ENCODE results near the gene EEF2K. TPM values are rescaled to one million over a fixed set of nuclear protein-coding genes. Genes with fewer than 3 reads are reported as not detected.
"Not testable (repeated sequence)": the region's sequence is repeated elsewhere in the genome, so short reads cannot be mapped to it uniquely, and the experiment has no call there.

Gene EEF2K
- total RNA-seq, 1 experiment from 2014 or later = 15.9 TPM

DNA sequence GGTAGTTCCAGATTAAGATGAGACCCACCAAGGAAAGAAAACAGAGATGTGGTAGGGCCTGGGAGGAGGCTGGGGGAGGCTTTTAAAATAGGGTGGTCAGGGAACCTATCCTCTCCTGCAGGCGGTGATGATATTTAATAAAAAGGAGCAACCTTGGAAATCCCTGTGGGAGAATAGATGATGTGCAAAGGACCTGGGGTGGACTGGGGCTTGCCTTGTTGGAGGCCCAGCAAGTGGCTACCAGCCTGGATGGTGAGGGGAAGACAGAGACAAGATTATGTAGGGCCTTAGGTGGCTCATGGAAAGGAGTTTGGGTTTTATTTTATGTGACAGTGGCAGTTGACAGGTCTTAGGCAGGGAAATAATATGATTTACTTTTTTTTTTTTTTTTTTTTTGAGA lies 93.0 kb downstream of the EEF2K start:
- intact Hi-C loops (cut with micrococcal nuclease) = no loop called here
- H3K4me3 Mint-ChIP-seq (ENCODE audit: unreplicated experiment) = peak overlapping the region; percentile 86
- CTCF ChIA-PET = interaction anchor here (0.6 to 6.7 kb wide), 8 partner anchors 57 to 1091 kb away, joined by 3 to 64 read pairs (median 4); partner anchors contain the start of gene EEF2K
- BruUV-seq (replicated peaks) = no TSS peak
- no peak for DNase-seq (ENCODE audit: unreplicated experiment)
- H3K9me3 Mint-ChIP-seq (ENCODE audit: unreplicated experiment) = no peaks in the 10 kb centered on the region
- no peaks in the 10 kb centered on the region for H3K27me3 Mint-ChIP-seq (ENCODE audit: insufficient read depth, unreplicated experiment)
- peak overlapping the region; percentile 96 for H3K27ac Mint-ChIP-seq (ENCODE audit: low read depth, unreplicated experiment)
- no peak for TF ChIP-seq CTCF (IDR thresholded peaks at IDR 0.05; ENCODE audit: unreplicated experiment)
- POLR2A ChIA-PET = interaction anchor here (0.7 to 4.6 kb wide), 10 partner anchors 13 to 250 kb away, joined by 3 to 104 read pairs (median 4); partner anchors contain the start of gene EEF2K
- peaks cover 34% of the 10 kb centered on the region for H3K4me1 Mint-ChIP-seq (ENCODE audit: insufficient read depth, unreplicated experiment)
- H3K36me3 Mint-ChIP-seq (ENCODE audit: insufficient read depth, unreplicated experiment) = peaks cover 64% of the 10 kb centered on the region

DNA sequence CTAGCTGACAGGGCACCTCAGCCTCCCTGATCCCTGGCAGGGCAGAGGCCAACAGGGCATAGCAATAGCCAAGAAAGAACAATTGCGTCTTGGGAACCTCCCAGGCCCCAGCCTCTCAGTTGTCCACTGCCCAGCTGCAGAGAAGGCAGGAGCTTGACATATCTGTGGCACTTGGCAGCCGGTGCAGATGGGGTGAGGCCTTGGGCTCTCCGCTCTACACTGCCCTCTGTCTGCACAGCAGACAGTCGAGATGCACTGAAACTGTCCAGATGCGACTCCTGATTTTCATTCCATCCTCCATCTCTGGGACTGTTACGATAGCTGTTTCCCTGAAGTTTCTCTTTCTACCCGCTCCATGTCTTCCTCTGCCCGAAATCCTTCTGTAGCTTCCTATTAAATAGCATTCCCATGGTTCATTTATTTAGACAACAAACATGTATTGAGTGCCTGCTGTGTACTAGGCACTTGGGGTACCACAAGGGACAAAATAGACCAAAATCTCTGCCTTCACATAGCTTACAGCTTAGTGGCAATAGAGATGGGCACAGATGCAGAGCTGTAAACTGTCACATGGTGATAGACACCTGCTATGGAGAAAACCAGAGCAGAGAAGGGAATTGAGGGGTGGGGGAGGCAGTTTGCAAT lies 94.5 kb downstream of the EEF2K start:
- POLR2A ChIA-PET = interaction anchor here (0.5 to 1.4 kb wide), 8 partner anchors 10 to 108 kb away, joined by 3 to 7 read pairs (median 3); no protein-coding TSS in a partner anchor
- H3K27ac Mint-ChIP-seq (ENCODE audit: low read depth, unreplicated experiment) = no peak overlapping the region
- no peaks in the 10 kb centered on the region for H3K27me3 Mint-ChIP-seq (ENCODE audit: insufficient read depth, unreplicated experiment)
- H3K4me1 Mint-ChIP-seq (ENCODE audit: insufficient read depth, unreplicated experiment) = peaks cover 34% of the 10 kb centered on the region
- peak; percentile 54 for TF ChIP-seq CTCF (IDR thresholded peaks at IDR 0.05; ENCODE audit: unreplicated experiment)
- peaks cover 64% of the 10 kb centered on the region for H3K36me3 Mint-ChIP-seq (ENCODE audit: insufficient read depth, unreplicated experiment)
- peak overlapping the region; percentile 41 for H3K4me3 Mint-ChIP-seq (ENCODE audit: unreplicated experiment)
- CTCF ChIA-PET = interaction anchor here (0.6 to 6.7 kb wide), 51 partner anchors 8 to 886 kb away, joined by 3 to 64 read pairs (median 4); partner anchors contain the start of genes EEF2K and PDZD9
- no peaks in the 10 kb centered on the region for H3K9me3 Mint-ChIP-seq (ENCODE audit: unreplicated experiment)
- DNase-seq (ENCODE audit: unreplicated experiment) = peak; percentile 68
- BruUV-seq (replicated peaks) = no TSS peak
- intact Hi-C loops (cut with micrococcal nuclease) = no loop called here

GRCh38 chr16:22301423-22301822 lies 95.3 kb downstream of the EEF2K start:
- peaks cover 29% of the 10 kb centered on the region for H3K4me1 Mint-ChIP-seq (ENCODE audit: insufficient read depth, unreplicated experiment)
- CTCF ChIA-PET = interaction anchor here (0.7 to 6.7 kb wide), 22 partner anchors 10 to 885 kb away, joined by 3 to 64 read pairs (median 5); partner anchors contain the start of gene EEF2K

GRCh38 chr16:22302776-22303363 lies 96.8 kb downstream of the EEF2K start:
- no TSS peak for BruUV-seq (replicated peaks)

More at GRCh38 chr16:22301423-22301822, 95.3 kb downstream of the EEF2K start:
- POLR2A ChIA-PET = interaction anchor here (0.6 to 1.4 kb wide), 4 partner anchors 23 to 109 kb away, joined by 3 read pairs; no protein-coding TSS in a partner anchor
- BruUV-seq (replicated peaks); H3K9me3 Mint-ChIP-seq (ENCODE audit: unreplicated experiment); DNase-seq (ENCODE audit: unreplicated experiment); H3K27ac Mint-ChIP-seq (ENCODE audit: low read depth, unreplicated experiment); H3K4me3 Mint-ChIP-seq (ENCODE audit: unreplicated experiment); intact Hi-C loops (cut with micrococcal nuclease); H3K27me3 Mint-ChIP-seq (ENCODE audit: insufficient read depth, unreplicated experiment): not testable (repeated sequence)
- H3K36me3 Mint-ChIP-seq (ENCODE audit: insufficient read depth, unreplicated experiment) = peaks cover 65% of the 10 kb centered on the region

More at GRCh38 chr16:22302776-22303363, 96.8 kb downstream of the EEF2K start:
- Mint-ChIP-seq H3K9me3 (ENCODE audit: unreplicated experiment) (no peaks in the 10 kb centered on the region), H3K27ac (ENCODE audit: low read depth, unreplicated experiment) (no peak overlapping the region), H3K36me3 (ENCODE audit: insufficient read depth, unreplicated experiment) (peaks cover 62% of the 10 kb centered on the region), H3K27me3 (ENCODE audit: insufficient read depth, unreplicated experiment) (no peaks in the 10 kb centered on the region), H3K4me3 (ENCODE audit: unreplicated experiment) (no peak overlapping the region), H3K4me1 (ENCODE audit: insufficient read depth, unreplicated experiment) (peaks cover 28% of the 10 kb centered on the region)
- no peak for TF ChIP-seq CTCF (IDR thresholded peaks at IDR 0.05; ENCODE audit: unreplicated experiment)
- intact Hi-C loops (cut with micrococcal nuclease) = no loop called here
- ChIA-PET CTCF (interaction anchor here (0.6 to 1.1 kb wide), 6 partner anchors 12 to 337 kb away, joined by 3 to 5 read pairs (median 4); no protein-coding TSS in a partner anchor), POLR2A (no interaction called here)
- no peak for DNase-seq (ENCODE audit: unreplicated experiment)

All from MCF 10A (cell line).